ENCODE measurements around the gene TRPM3.

GRCh38 chr9:71025728-71026127, 95.7 kb downstream of the TRPM3 start:
- TF ChIP-seq, protein P1, sequence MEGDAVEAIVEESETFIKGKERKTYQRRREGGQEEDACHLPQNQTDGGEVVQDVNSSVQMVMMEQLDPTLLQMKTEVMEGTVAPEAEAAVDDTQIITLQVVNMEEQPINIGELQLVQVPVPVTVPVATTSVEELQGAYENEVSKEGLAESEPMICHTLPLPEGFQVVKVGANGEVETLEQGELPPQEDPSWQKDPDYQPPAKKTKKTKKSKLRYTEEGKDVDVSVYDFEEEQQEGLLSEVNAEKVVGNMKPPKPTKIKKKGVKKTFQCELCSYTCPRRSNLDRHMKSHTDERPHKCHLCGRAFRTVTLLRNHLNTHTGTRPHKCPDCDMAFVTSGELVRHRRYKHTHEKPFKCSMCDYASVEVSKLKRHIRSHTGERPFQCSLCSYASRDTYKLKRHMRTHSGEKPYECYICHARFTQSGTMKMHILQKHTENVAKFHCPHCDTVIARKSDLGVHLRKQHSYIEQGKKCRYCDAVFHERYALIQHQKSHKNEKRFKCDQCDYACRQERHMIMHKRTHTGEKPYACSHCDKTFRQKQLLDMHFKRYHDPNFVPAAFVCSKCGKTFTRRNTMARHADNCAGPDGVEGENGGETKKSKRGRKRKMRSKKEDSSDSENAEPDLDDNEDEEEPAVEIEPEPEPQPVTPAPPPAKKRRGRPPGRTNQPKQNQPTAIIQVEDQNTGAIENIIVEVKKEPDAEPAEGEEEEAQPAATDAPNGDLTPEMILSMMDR (conservative IDR thresholded peaks at IDR 0.05), result no peak
- no peak for TF ChIP-seq EZH2 (IDR thresholded peaks at IDR 0.05; ENCODE audit: low read depth)
